ENCODE data around the gene NDUFA9.

- TF ChIP-seq CTCF (conservative IDR thresholded peaks at IDR 0.05; ENCODE audit: low read length) (no peak), EZH2phosphoT487 (IDR thresholded peaks at IDR 0.05; ENCODE audit: borderline replicate concordance, low read depth, low read length) (no peak)
Measured at GRCh38 chr12:4663971-4664505, 15.1 kb downstream of the NDUFA9 start.
